Measurements from ENCODE around the gene CCDC192. TPM values are rescaled to one million over a fixed set of nuclear protein-coding genes. Genes with fewer than 3 reads are reported as not detected.

Gene CCDC192
- total RNA-seq, 1 donor from 2014 or later, result not detected

- FAIRE-seq (no peak), DNase-seq (ENCODE audit: low read depth) (no peak)
- Histone ChIP-seq H3K4me2 (ENCODE audit: low read length) (no peak overlapping the region), H3K4me1 (ENCODE audit: insufficient read depth, low read length) (peaks cover 10% of the 10 kb centered on the region), H3K9me3 (ENCODE audit: insufficient read depth, low read depth, low read length) (no peaks in the 10 kb centered on the region), H3K4me3 (ENCODE audit: insufficient read depth, low read depth, low read length) (no peak overlapping the region), H3K9ac (ENCODE audit: low read length) (no peak overlapping the region), H2AFZ (ENCODE audit: low read depth, low read length) (no peak overlapping the region), H3K36me3 (ENCODE audit: insufficient read depth, low read length) (no peaks in the 10 kb centered on the region), H4K20me1 (ENCODE audit: insufficient read depth, low read length) (no peaks in the 10 kb centered on the region), H3K27me3 (ENCODE audit: insufficient read depth, low read length) (no peaks in the 10 kb centered on the region), H3K79me2 (ENCODE audit: insufficient read depth, low read length) (no peaks in the 10 kb centered on the region), H3K27ac (ENCODE audit: low read depth, low read length) (no peak overlapping the region)
- Mint-ChIP-seq H3K4me1 (ENCODE audit: low read depth, unreplicated experiment) (peaks cover 21% of the 10 kb centered on the region), H3K9me3 (ENCODE audit: unreplicated experiment) (peaks cover 2% of the 10 kb centered on the region), H3K4me3 (ENCODE audit: unreplicated experiment) (no peak overlapping the region), H3K27me3 (ENCODE audit: low read depth, unreplicated experiment) (no peaks in the 10 kb centered on the region), H3K27ac (ENCODE audit: unreplicated experiment) (no peak overlapping the region), H3K36me3 (ENCODE audit: low read depth, unreplicated experiment) (no peaks in the 10 kb centered on the region)
- TF ChIP-seq EZH2 (IDR thresholded peaks at IDR 0.05; ENCODE audit: insufficient read depth, low read length) (no peak), CTCF (IDR thresholded peaks at IDR 0.05; ENCODE audit: insufficient read depth, low read depth, low read length) (no peak)
Observed at GRCh38 chr5:127943061-127943371, 239.8 kb downstream of the CCDC192 start.

- no peak for FAIRE-seq
- Histone ChIP-seq H3K9me3 (ENCODE audit: insufficient read depth, low read depth, low read length) (no peaks in the 10 kb centered on the region), H3K4me2 (ENCODE audit: low read length) (no peak overlapping the region), H3K4me1 (ENCODE audit: insufficient read depth, low read length) (peaks cover 10% of the 10 kb centered on the region), H3K4me3 (ENCODE audit: insufficient read depth, low read depth, low read length) (no peak overlapping the region), H3K9ac (ENCODE audit: low read length) (no peak overlapping the region), H3K36me3 (ENCODE audit: insufficient read depth, low read length) (no peaks in the 10 kb centered on the region), H3K27me3 (ENCODE audit: insufficient read depth, low read length) (no peaks in the 10 kb centered on the region), H3K27ac (ENCODE audit: low read depth, low read length) (no peak overlapping the region), H4K20me1 (ENCODE audit: insufficient read depth, low read length) (no peaks in the 10 kb centered on the region), H3K79me2 (ENCODE audit: insufficient read depth, low read length) (no peaks in the 10 kb centered on the region), H2AFZ (ENCODE audit: low read depth, low read length) (no peak overlapping the region)
- H3K9me3 Mint-ChIP-seq (ENCODE audit: unreplicated experiment), result peaks cover 2% of the 10 kb centered on the region
- no peak for DNase-seq (ENCODE audit: low read depth)
- TF ChIP-seq CTCF (IDR thresholded peaks at IDR 0.05; ENCODE audit: insufficient read depth, low read depth, low read length) (no peak), EZH2 (IDR thresholded peaks at IDR 0.05; ENCODE audit: insufficient read depth, low read length) (no peak)
- H3K36me3 Mint-ChIP-seq (ENCODE audit: low read depth, unreplicated experiment), result no peaks in the 10 kb centered on the region
- peaks cover 21% of the 10 kb centered on the region for H3K4me1 Mint-ChIP-seq (ENCODE audit: low read depth, unreplicated experiment)
- no peak overlapping the region for H3K27ac Mint-ChIP-seq (ENCODE audit: unreplicated experiment)
- no peak overlapping the region for H3K4me3 Mint-ChIP-seq (ENCODE audit: unreplicated experiment)
- H3K27me3 Mint-ChIP-seq (ENCODE audit: low read depth, unreplicated experiment), result no peaks in the 10 kb centered on the region
Observed at GRCh38 chr5:127944125-127944524, 240.9 kb downstream of the CCDC192 start.

GRCh38 chr5:127947941-127948340, 244.8 kb downstream of the CCDC192 start:
- Mint-ChIP-seq H3K4me1 (ENCODE audit: low read depth, unreplicated experiment) (peaks cover under 1% of the 10 kb centered on the region), H3K4me3 (ENCODE audit: unreplicated experiment) (no peak overlapping the region), H3K36me3 (ENCODE audit: low read depth, unreplicated experiment) (no peaks in the 10 kb centered on the region), H3K9me3 (ENCODE audit: unreplicated experiment) (peaks cover 2% of the 10 kb centered on the region), H3K27me3 (ENCODE audit: low read depth, unreplicated experiment) (no peaks in the 10 kb centered on the region), H3K27ac (ENCODE audit: unreplicated experiment) (no peak overlapping the region)
- Histone ChIP-seq H3K79me2 (ENCODE audit: insufficient read depth, low read length) (no peaks in the 10 kb centered on the region), H3K4me2 (ENCODE audit: low read length) (no peak overlapping the region), H2AFZ (ENCODE audit: low read depth, low read length) (no peak overlapping the region), H4K20me1 (ENCODE audit: insufficient read depth, low read length) (no peaks in the 10 kb centered on the region), H3K27ac (ENCODE audit: low read depth, low read length) (no peak overlapping the region), H3K27me3 (ENCODE audit: insufficient read depth, low read length) (no peaks in the 10 kb centered on the region), H3K9ac (ENCODE audit: low read length) (no peak overlapping the region), H3K9me3 (ENCODE audit: insufficient read depth, low read depth, low read length) (no peaks in the 10 kb centered on the region), H3K36me3 (ENCODE audit: insufficient read depth, low read length) (no peaks in the 10 kb centered on the region), H3K4me1 (ENCODE audit: insufficient read depth, low read length) (no peaks in the 10 kb centered on the region), H3K4me3 (ENCODE audit: insufficient read depth, low read depth, low read length) (no peak overlapping the region)
- DNase-seq (ENCODE audit: low read depth) (no peak), FAIRE-seq (no peak)
- no peak for TF ChIP-seq CTCF (IDR thresholded peaks at IDR 0.05; ENCODE audit: insufficient read depth, low read depth, low read length)
- no peak for TF ChIP-seq EZH2 (IDR thresholded peaks at IDR 0.05; ENCODE audit: insufficient read depth, low read length)

Data from astrocyte (in vitro differentiated cells and primary cell).